SK-N-SH (cell line): ENCODE data around the gene EIF3K. TPM values are rescaled to one million over a fixed set of nuclear protein-coding genes. Genes with fewer than 3 reads are reported as not detected.

Experiments
- CTCF ChIA-PET: fragments of 300-600, 350-600 bp; formaldehyde crosslinking; extraction: SDS; loops from one replicate; lab custom pipeline; 2021; lab: Yijun Ruan, JAX
- POLR2A ChIA-PET: fragments of 350-600 bp; sonication (Branson Sonifier 250); formaldehyde crosslinking; extraction: SDS; loops from one replicate; lab custom pipeline; 2020; ENCODE audit warnings: antibody characterized with exemption, inconsistent platforms; lab: Yijun Ruan, JAX
- DNase-seq: peaks from one replicate; pipeline ENCODE4 v3.0.0; 2012
- H2AFZ ChIP-seq: fragments of 200-600 bp; sonication (generic); 2 replicates; pipeline ENCODE4 v1.8.1; 2016; ENCODE audit warnings: antibody characterized with exemption, mild to moderate bottlenecking, low read depth
- H3F3A ChIP-seq: fragments of 200-600 bp; sonication (generic); replicated peaks from 2 replicates; pipeline ENCODE3; 2016; ENCODE audit warnings: antibody characterized with exemption, mild to moderate bottlenecking; ENCODE audit not compliant: insufficient read depth
- H3K27ac ChIP-seq, 2 experiments: fragments of 200-500 bp in 1 of 2; fragments of 200-600 bp in 1 of 2; sonication (Bioruptor generic) in 1 of 2; sonication (generic), shearing (Covaris generic) in 1 of 2; 2 replicates each; pipeline versions ENCODE4 v1.5.1 to v1.6.1; 2014 to 2016; ENCODE audit warnings: low read depth in 2 of 2, inconsistent platforms in 1 of 2, low read length in 1 of 2, mild to moderate bottlenecking in 1 of 2, mixed read lengths in 1 of 2
- H3K27me3 ChIP-seq: fragments of 200-600 bp; sonication (generic), shearing (Covaris generic); 2 replicates; pipeline ENCODE4 v1.6.1; 2016; ENCODE audit warnings: mixed run types; ENCODE audit not compliant: insufficient read depth
- H3K36me3 ChIP-seq, 2 experiments: fragments of 200-500 bp in 1 of 2; fragments of 200-600 bp in 1 of 2; sonication (Bioruptor generic) in 1 of 2; sonication (generic) in 1 of 2; replicated peaks in 1 of 2; 2 replicates each; pipeline versions ENCODE3 to v1.5.1; 2014 to 2016; ENCODE audit warnings: low read length in 1 of 2, mild to moderate bottlenecking in 1 of 2; ENCODE audit not compliant: insufficient read depth in 2 of 2, control insufficient read depth in 1 of 2
- H3K4me1 ChIP-seq, 2 experiments: fragments of 200-500 bp in 1 of 2; fragments of 200-600 bp in 1 of 2; sonication (Bioruptor generic) in 1 of 2; sonication (generic), shearing (Covaris generic) in 1 of 2; 2 replicates each; pipeline versions ENCODE4 v1.5.1 to v1.6.1; 2014 to 2016; ENCODE audit warnings: low read depth in 1 of 2, low read length in 1 of 2, mixed run types in 1 of 2; ENCODE audit not compliant: insufficient read depth in 2 of 2, control insufficient read depth in 1 of 2
- H3K4me2 ChIP-seq: fragments of 200-600 bp; sonication (generic), shearing (Covaris generic); 2 replicates; pipeline ENCODE4 v1.6.1; 2017; ENCODE audit warnings: mixed run types
- H3K4me3 ChIP-seq, 2 experiments: fragments of 200-500 bp in 1 of 2; fragments of 200-600 bp in 1 of 2; sonication (Bioruptor generic) in 1 of 2; sonication (generic), shearing (Covaris generic) in 1 of 2; 2 replicates each; pipeline versions ENCODE4 v1.5.1 to v1.8.1; 2014 to 2016; ENCODE audit warnings: low read depth in 2 of 2, inconsistent platforms in 1 of 2, low read length in 1 of 2, mild to moderate bottlenecking in 1 of 2, mixed read lengths in 1 of 2, moderate library complexity in 1 of 2
- H3K79me2 ChIP-seq: fragments of 200-600 bp; sonication (generic); 2 replicates; pipeline ENCODE4 v1.8.1; 2017; ENCODE audit warnings: mild to moderate bottlenecking; ENCODE audit not compliant: insufficient read depth
- H3K9ac ChIP-seq: fragments of 200-600 bp; sonication (generic); 2 replicates; pipeline ENCODE4 v1.6.1; 2017; ENCODE audit warnings: mixed run types
- H3K9me2 ChIP-seq: fragments of 200-600 bp; sonication (generic); 2 replicates; pipeline ENCODE4 v1.6.1; 2017; ENCODE audit warnings: mixed run types
- H3K9me3 ChIP-seq: fragments of 200-600 bp; sonication (generic); 2 replicates; pipeline ENCODE4 v1.6.1; 2017; ENCODE audit warnings: mixed run types, mild to moderate bottlenecking, moderate library complexity
- H4K20me1 ChIP-seq: fragments of 200-600 bp; sonication (generic); 2 replicates; pipeline ENCODE4 v1.6.1; 2017; ENCODE audit warnings: mild to moderate bottlenecking, mixed run types; ENCODE audit not compliant: insufficient read depth
- CHD2 ChIP-seq: fragments of 150-350 bp; IDR thresholded peaks from 2 replicates; pipeline ENCODE4 v1.6.1; 2018; ENCODE audit warnings: low read length; ENCODE audit not compliant: partially characterized antibody
- FOSL2 ChIP-seq: IDR thresholded peaks from 2 replicates; pipeline ENCODE4 v1.4.0; 2012; ENCODE audit warnings: low read depth, mild to moderate bottlenecking, moderate library complexity, borderline replicate concordance
- FOXM1 ChIP-seq: IDR thresholded peaks from 2 replicates; pipeline ENCODE4 v1.4.0; 2012; ENCODE audit warnings: low read depth, mild to moderate bottlenecking
- GATA2 ChIP-seq: sonication (generic); formaldehyde crosslinking; IDR thresholded peaks from 2 replicates; pipeline ENCODE4 v1.5.0; 2020; ENCODE audit warnings: mild to moderate bottlenecking, missing genetic modification reagents
- JUND ChIP-seq: IDR thresholded peaks from 2 replicates; pipeline ENCODE4 v1.4.0; 2012
- MAX ChIP-seq: IDR thresholded peaks from 2 replicates; pipeline ENCODE4 v1.4.0; 2012; ENCODE audit warnings: low read depth
- NFIC ChIP-seq: IDR thresholded peaks from 2 replicates; pipeline ENCODE4 v1.4.0; 2012; ENCODE audit warnings: borderline replicate concordance
- PBX3 ChIP-seq: IDR thresholded peaks from 2 replicates; pipeline ENCODE4; 2012
- RAD21 ChIP-seq: IDR thresholded peaks from 2 replicates; pipeline ENCODE4 v1.6.1; 2012; ENCODE audit warnings: mild to moderate bottlenecking, low read length
- RCOR1 ChIP-seq: fragments of 150-350 bp; IDR thresholded peaks from 2 replicates; pipeline ENCODE4 v1.6.1; 2017; ENCODE audit warnings: antibody characterized with exemption, low read length
- REST ChIP-seq: IDR thresholded peaks from 2 replicates; pipeline ENCODE4 v1.6.1; 2012; ENCODE audit warnings: mild to moderate bottlenecking, low read depth, low read length, moderate library complexity
- SMC3 ChIP-seq: IDR thresholded peaks from 2 replicates; pipeline ENCODE4 v1.6.1; 2012; ENCODE audit warnings: low read depth, low read length, improper control_type of control experiment
- TAF1 ChIP-seq: IDR thresholded peaks from 2 replicates; pipeline ENCODE4 v1.6.1; 2012; ENCODE audit warnings: low read depth, mild to moderate bottlenecking, low read length, moderate library complexity, borderline replicate concordance
- TCF12 ChIP-seq: IDR thresholded peaks from 2 replicates; pipeline ENCODE4 v1.4.0; 2012
- USF2 ChIP-seq: fragments of 150-350 bp; IDR thresholded peaks from 2 replicates; pipeline ENCODE4 v1.6.1; 2017; ENCODE audit warnings: antibody characterized with exemption, low read length, low read depth, borderline replicate concordance
- WGBS: methylation state at CpG from one replicate; pipeline ENCODE4 v1.1.6; 2017; ENCODE audit warnings: low lambda C conversion rate; 5-methylcytosine and 5-hydroxymethylcytosine counted together
- polyA plus RNA-seq, 3 experiments: library from polyadenylated mRNA; depleted of rRNA; stranded (reverse); fragments of >200 nt; gene quantifications; 2 replicates each; pipeline ENCODE4 v1.2.3, GENCODE V29; 2012
- TF ChIP-seq, protein P1 (sequence below): fragments of 200-600 bp; sonication (generic); IDR thresholded peaks from 2 replicates; pipeline ENCODE4 v1.6.1; 2017; ENCODE audit warnings: antibody characterized with exemption, mild to moderate bottlenecking, moderate library complexity
- TF ChIP-seq, protein P2 (sequence below): fragments of 150-350 bp; IDR thresholded peaks from 2 replicates; pipeline ENCODE4 v1.6.1; 2016; ENCODE audit warnings: mild to moderate bottlenecking, low read depth, low read length

EIF3K gene
- polyA plus RNA-seq, 1 of the 3 experiments (the other 2 are of a cell fraction) = 484 TPM

DNA sequence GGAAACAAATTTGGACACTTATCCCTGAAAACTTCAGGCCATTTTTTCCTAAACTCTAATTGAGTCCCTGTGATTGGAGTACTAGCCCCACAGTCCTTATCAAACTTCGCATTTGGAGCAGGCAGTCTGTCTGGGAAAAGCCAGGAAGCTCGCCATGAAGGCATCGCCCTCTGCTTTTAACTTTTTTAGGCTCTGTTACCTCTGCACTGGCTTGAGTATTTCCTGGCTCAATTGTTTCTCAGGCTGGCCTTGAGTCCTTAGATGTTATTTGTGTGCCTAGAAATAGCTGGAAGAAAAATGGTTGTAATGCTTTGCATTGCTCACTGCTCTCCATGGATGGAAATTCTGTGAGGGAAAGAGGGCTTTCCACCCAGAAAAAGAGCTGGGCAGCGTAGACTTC lies 52.7 kb downstream of the EIF3K start:
- H3K27ac ChIP-seq = peak overlapping the region; percentile 24 to 86; a peak in 3 of 4 replicates
- WGBS = 98% methylated on average over 4 of the region's 4 CpGs
- no peaks in the 10 kb centered on the region for H3K27me3 ChIP-seq
- H3K4me1 ChIP-seq = peaks cover 18 to 52% of the 10 kb centered on the region in 2 experiments
- peaks cover 89% of the 10 kb centered on the region for H4K20me1 ChIP-seq
- no peaks in the 10 kb centered on the region for H3K9me3 ChIP-seq
- CTCF ChIA-PET = no interaction called here
- no peak overlapping the region for H3K9ac ChIP-seq
- no peak for DNase-seq
- H3F3A ChIP-seq = peaks cover 45% of the 10 kb centered on the region
- H3K36me3 ChIP-seq = peaks cover 0 to 14% of the 10 kb centered on the region in 2 experiments
- POLR2A ChIA-PET = no interaction called here
- H3K79me2 ChIP-seq = peaks cover 97% of the 10 kb centered on the region
- H2AFZ ChIP-seq = no peak overlapping the region
- no peak overlapping the region for H3K4me3 ChIP-seq
- no peak for TF ChIP-seq TAF1
- no peak for TF ChIP-seq PBX3
- TF ChIP-seq GATA2 = no peak
- TF ChIP-seq RCOR1 = no peak
- no peak for TF ChIP-seq JUND
- no peak for TF ChIP-seq NFIC
- no peak for TF ChIP-seq FOSL2
- TF ChIP-seq USF2 = no peak
- no peak for TF ChIP-seq RAD21
- TF ChIP-seq, protein P1, sequence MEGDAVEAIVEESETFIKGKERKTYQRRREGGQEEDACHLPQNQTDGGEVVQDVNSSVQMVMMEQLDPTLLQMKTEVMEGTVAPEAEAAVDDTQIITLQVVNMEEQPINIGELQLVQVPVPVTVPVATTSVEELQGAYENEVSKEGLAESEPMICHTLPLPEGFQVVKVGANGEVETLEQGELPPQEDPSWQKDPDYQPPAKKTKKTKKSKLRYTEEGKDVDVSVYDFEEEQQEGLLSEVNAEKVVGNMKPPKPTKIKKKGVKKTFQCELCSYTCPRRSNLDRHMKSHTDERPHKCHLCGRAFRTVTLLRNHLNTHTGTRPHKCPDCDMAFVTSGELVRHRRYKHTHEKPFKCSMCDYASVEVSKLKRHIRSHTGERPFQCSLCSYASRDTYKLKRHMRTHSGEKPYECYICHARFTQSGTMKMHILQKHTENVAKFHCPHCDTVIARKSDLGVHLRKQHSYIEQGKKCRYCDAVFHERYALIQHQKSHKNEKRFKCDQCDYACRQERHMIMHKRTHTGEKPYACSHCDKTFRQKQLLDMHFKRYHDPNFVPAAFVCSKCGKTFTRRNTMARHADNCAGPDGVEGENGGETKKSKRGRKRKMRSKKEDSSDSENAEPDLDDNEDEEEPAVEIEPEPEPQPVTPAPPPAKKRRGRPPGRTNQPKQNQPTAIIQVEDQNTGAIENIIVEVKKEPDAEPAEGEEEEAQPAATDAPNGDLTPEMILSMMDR = no peak
- TF ChIP-seq SMC3 = no peak
- no peak for TF ChIP-seq REST
- TF ChIP-seq, protein P2, sequence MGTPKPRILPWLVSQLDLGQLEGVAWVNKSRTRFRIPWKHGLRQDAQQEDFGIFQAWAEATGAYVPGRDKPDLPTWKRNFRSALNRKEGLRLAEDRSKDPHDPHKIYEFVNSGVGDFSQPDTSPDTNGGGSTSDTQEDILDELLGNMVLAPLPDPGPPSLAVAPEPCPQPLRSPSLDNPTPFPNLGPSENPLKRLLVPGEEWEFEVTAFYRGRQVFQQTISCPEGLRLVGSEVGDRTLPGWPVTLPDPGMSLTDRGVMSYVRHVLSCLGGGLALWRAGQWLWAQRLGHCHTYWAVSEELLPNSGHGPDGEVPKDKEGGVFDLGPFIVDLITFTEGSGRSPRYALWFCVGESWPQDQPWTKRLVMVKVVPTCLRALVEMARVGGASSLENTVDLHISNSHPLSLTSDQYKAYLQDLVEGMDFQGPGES = no peak
- no peak for TF ChIP-seq MAX
- no peak for TF ChIP-seq TCF12
- no peak for TF ChIP-seq CHD2
- TF ChIP-seq FOXM1 = no peak
- H3K4me2 ChIP-seq = no peak overlapping the region
- H3K9me2 ChIP-seq = no peaks in the 10 kb centered on the region
